K562 (cell line): ENCODE measurements around the gene RNPEPL1. TPM values are rescaled to one million over a fixed set of nuclear protein-coding genes. Genes with fewer than 3 reads are reported as not detected.

Experiments used
- CHD4 ChIP-seq: fragments of 200-600 bp; sonication (generic); IDR thresholded peaks from 3 replicates; pipeline ENCODE4 v1.6.1; 2012; ENCODE audit warnings: low read depth, mild to moderate bottlenecking, mixed read lengths, low read length, inconsistent platforms; ENCODE audit not compliant: insufficient read depth, insufficient replicate concordance, poor library complexity, severe bottlenecking
- CREM ChIP-seq: IDR thresholded peaks from 2 replicates; pipeline ENCODE4 v1.6.1; 2014; ENCODE audit warnings: antibody characterized with exemption, low read depth
- EP400 ChIP-seq: fragments of 450-650 bp; IDR thresholded peaks from 2 replicates; pipeline ENCODE4 v1.6.1; 2017; ENCODE audit warnings: antibody characterized with exemption, mild to moderate bottlenecking, moderate library complexity
- FOSL1 ChIP-seq: fragments of 200-800 bp; sonication (Bioruptor generic); conservative IDR thresholded peaks from 2 replicates; pipeline ENCODE4 v1.6.1; 2016; ENCODE audit warnings: missing genetic modification characterization, missing compliant biosample characterization
- HMGN3 ChIP-seq: IDR thresholded peaks from 2 replicates; pipeline ENCODE4 v1.6.1; 2011; ENCODE audit warnings: borderline replicate concordance, low read depth, mild to moderate bottlenecking, mixed read lengths, low read length; ENCODE audit not compliant: insufficient read length; ENCODE audit errors: extremely low read depth
- KAT2B ChIP-seq: IDR thresholded peaks from one replicate; pipeline ENCODE4 v1.6.1; 2012; ENCODE audit warnings: low read depth, mild to moderate bottlenecking, control low read depth, inconsistent platforms, low read length, moderate library complexity
- PCBP1 ChIP-seq: fragments of 200-400 bp; formaldehyde crosslinking; IDR thresholded peaks from 2 replicates; pipeline ENCODE4 v1.6.1; 2018; ENCODE audit warnings: mild to moderate bottlenecking, low read depth, low read length; ENCODE audit not compliant: poor library complexity, severe bottlenecking
- POLR2G ChIP-seq: fragments of 200-400 bp; formaldehyde crosslinking; IDR thresholded peaks from 2 replicates; pipeline ENCODE4 v1.6.1; 2017; ENCODE audit warnings: low read depth, mild to moderate bottlenecking, antibody characterized with exemption, low read length, moderate library complexity
- SIN3B ChIP-seq: fragments of 450-650 bp; IDR thresholded peaks from 2 replicates; pipeline ENCODE4 v1.6.1; 2017; ENCODE audit warnings: low read depth, mild to moderate bottlenecking, moderate library complexity
- TCF3 ChIP-seq: sonication (generic); formaldehyde crosslinking; IDR thresholded peaks from 2 replicates; pipeline ENCODE4 v1.4.0; 2020; ENCODE audit warnings: mild to moderate bottlenecking, missing genetic modification reagents
- ZBTB1 ChIP-seq: sonication (generic); formaldehyde crosslinking; IDR thresholded peaks from 2 replicates; pipeline ENCODE4 v1.8.1; 2023; ENCODE audit warnings: missing genetic modification reagents, low read depth, mild to moderate bottlenecking, borderline replicate concordance
- ZNF124 ChIP-seq: sonication (generic); formaldehyde crosslinking; IDR thresholded peaks from 2 replicates; pipeline ENCODE4 v1.8.1; 2022; ENCODE audit warnings: missing genetic modification reagents
- polyA plus RNA-seq, 8 experiments: library from polyadenylated mRNA; depleted of rRNA in 4 of 8; stranded (reverse) in 5 of 8; unstranded in 3 of 8; fragments of >200 nt; fragmentation: Nextera tagmentation in 2 of 8; fragmentation: Illumina TruSeq in 1 of 8; extraction: Ambion mirVana in 2 of 8; extraction: Trizol in 1 of 8; gene quantifications; 2 replicates each; pipeline versions ENCODE4 v1.2.1 to v1.2.3, GENCODE V29; 2011 to 2014; ENCODE audit warnings: inconsistent platforms in 1 of 8, missing spikeins in 1 of 8
- total RNA-seq, 7 experiments: library from RNA; depleted of rRNA in 6 of 7; stranded (reverse); fragments of >200 nt in 6 of 7; fragmentation: Illumina TruSeq in 2 of 7; extraction: Trizol in 2 of 7; gene quantifications; 2 replicates each; pipeline versions ENCODE4 v1.2.1 to v1.2.3, GENCODE V29; 2011 to 2021; ENCODE audit warnings: low replicate concordance in 1 of 7
- TF ChIP-seq, protein P1 (sequence below), 3 experiments: fragments of 200-800 bp in 1 of 3; sonication (Bioruptor generic) in 1 of 3; sonication (generic) in 1 of 3; formaldehyde crosslinking in 1 of 3; IDR thresholded peaks; 2 replicates each; pipeline versions ENCODE4 v1.6.1 to v1.8.0; 2016 to 2022; ENCODE audit warnings: mild to moderate bottlenecking in 2 of 3, missing compliant biosample characterization in 2 of 3, missing genetic modification characterization in 2 of 3, missing genetic modification reagents in 1 of 3
- TF ChIP-seq, protein P2 (sequence below): fragments of 450-650 bp; IDR thresholded peaks from 2 replicates; pipeline ENCODE4 v1.7.1; 2018; ENCODE audit warnings: mild to moderate bottlenecking, low read depth; ENCODE audit not compliant: partially characterized antibody
- TF ChIP-seq, protein P3 (sequence below): sonication (generic); formaldehyde crosslinking; IDR thresholded peaks from 2 replicates; pipeline ENCODE4 v1.8.0; 2022; ENCODE audit warnings: mild to moderate bottlenecking, missing genetic modification reagents
- TF ChIP-seq, protein P4 (sequence below): sonication (generic); formaldehyde crosslinking; IDR thresholded peaks from 2 replicates; pipeline ENCODE4 v1.8.1; 2023; ENCODE audit warnings: mild to moderate bottlenecking, missing genetic modification reagents

RNPEPL1 gene
- total and polyA plus RNA-seq, 9 of the 15 experiments (the other 6 are each of a cell fraction or from before 2014, with no cell fraction given), result 0.07 to 38.7 (median 5.6) TPM

DNA sequence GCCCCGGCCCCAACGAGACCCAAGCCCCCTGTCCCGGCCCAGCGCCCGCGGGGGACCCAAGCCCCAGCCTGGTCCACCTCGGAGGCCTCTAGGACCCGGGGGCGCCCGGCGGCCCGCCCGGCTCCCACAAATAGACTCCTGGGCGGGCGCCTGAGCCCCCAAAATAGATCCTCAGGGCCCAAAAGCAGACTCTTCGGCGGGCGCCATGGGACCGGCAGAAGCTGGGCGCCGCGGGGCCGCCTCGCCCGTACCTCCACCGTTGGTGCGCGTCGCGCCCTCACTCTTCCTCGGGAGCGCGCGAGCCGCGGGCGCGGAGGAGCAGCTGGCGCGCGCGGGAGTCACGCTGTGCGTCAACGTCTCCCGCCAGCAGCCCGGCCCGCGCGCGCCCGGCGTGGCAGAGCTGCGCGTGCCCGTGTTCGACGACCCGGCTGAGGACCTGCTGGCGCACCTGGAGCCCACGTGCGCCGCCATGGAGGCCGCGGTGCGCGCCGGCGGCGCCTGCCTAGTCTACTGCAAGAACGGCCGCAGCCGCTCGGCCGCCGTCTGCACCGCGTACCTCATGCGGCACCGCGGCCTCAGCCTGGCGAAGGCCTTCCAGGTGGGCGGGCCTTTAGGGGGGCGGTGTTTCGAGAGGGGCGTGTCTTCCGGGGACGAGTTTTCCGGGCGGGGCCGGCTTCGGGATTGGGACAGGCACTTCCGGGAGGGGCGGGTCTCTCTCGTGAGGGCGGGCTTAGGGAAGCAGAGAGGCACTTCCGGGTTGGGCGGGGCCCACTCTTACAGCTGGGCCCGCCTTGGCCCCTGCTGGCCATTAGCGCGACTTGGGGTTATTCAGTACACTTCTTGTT, 7.6 kb upstream of the RNPEPL1 start (continued):
- TF ChIP-seq, protein P1, sequence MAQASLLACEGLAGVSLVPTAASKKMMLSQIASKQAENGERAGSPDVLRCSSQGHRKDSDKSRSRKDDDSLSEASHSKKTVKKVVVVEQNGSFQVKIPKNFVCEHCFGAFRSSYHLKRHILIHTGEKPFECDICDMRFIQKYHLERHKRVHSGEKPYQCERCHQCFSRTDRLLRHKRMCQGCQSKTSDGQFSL (CRISPR knock-in tag; IDR thresholded peaks at IDR 0.05), result 0 out of 2 replicates have a peak, but pooled peaks have one; percentile 36
- TF ChIP-seq, protein P1 (tag; IDR thresholded peaks at IDR 0.05), result no peak
- peak; percentile 48; the same call in 1 of the 2 replicates for TF ChIP-seq SIN3B
- peak; percentile 48; the same call in 1 of the 2 replicates for TF ChIP-seq FOSL1
- peak; percentile 21; the same call in 1 of the 2 replicates for TF ChIP-seq CREM
- TF ChIP-seq HMGN3, result peak; percentile 76
- no peak for TF ChIP-seq CHD4
- 0 out of 2 replicates have a peak, but pooled peaks have one; percentile 25 for TF ChIP-seq ZBTB1 (CRISPR knock-in tag)
- peak; percentile 27 for TF ChIP-seq PCBP1
- peak; percentile 35; the same call in 1 of the 2 replicates for TF ChIP-seq TCF3 (CRISPR knock-in tag)
- TF ChIP-seq, protein P2, sequence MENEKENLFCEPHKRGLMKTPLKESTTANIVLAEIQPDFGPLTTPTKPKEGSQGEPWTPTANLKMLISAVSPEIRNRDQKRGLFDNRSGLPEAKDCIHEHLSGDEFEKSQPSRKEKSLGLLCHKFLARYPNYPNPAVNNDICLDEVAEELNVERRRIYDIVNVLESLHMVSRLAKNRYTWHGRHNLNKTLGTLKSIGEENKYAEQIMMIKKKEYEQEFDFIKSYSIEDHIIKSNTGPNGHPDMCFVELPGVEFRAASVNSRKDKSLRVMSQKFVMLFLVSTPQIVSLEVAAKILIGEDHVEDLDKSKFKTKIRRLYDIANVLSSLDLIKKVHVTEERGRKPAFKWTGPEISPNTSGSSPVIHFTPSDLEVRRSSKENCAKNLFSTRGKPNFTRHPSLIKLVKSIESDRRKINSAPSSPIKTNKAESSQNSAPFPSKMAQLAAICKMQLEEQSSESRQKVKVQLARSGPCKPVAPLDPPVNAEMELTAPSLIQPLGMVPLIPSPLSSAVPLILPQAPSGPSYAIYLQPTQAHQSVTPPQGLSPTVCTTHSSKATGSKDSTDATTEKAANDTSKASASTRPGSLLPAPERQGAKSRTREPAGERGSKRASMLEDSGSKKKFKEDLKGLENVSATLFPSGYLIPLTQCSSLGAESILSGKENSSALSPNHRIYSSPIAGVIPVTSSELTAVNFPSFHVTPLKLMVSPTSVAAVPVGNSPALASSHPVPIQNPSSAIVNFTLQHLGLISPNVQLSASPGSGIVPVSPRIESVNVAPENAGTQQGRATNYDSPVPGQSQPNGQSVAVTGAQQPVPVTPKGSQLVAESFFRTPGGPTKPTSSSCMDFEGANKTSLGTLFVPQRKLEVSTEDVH, result peak; percentile 82
- TF ChIP-seq EP400, result peak; percentile 50; the same call in 1 of the 2 replicates
- TF ChIP-seq POLR2G, result peak; percentile 92
- TF ChIP-seq KAT2B, result no peak
- TF ChIP-seq, protein P3, sequence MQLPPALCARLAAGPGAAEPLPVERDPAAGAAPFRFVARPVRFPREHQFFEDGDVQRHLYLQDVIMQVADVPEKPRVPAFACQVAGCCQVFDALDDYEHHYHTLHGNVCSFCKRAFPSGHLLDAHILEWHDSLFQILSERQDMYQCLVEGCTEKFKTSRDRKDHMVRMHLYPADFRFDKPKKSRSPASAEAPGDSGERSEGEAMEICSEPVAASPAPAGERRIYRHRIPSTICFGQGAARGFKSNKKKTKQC (CRISPR knock-in tag), result peak; percentile 35; the same call in 1 of the 2 replicates
- TF ChIP-seq ZNF124 (CRISPR knock-in tag), result no peak
- TF ChIP-seq, protein P4, sequence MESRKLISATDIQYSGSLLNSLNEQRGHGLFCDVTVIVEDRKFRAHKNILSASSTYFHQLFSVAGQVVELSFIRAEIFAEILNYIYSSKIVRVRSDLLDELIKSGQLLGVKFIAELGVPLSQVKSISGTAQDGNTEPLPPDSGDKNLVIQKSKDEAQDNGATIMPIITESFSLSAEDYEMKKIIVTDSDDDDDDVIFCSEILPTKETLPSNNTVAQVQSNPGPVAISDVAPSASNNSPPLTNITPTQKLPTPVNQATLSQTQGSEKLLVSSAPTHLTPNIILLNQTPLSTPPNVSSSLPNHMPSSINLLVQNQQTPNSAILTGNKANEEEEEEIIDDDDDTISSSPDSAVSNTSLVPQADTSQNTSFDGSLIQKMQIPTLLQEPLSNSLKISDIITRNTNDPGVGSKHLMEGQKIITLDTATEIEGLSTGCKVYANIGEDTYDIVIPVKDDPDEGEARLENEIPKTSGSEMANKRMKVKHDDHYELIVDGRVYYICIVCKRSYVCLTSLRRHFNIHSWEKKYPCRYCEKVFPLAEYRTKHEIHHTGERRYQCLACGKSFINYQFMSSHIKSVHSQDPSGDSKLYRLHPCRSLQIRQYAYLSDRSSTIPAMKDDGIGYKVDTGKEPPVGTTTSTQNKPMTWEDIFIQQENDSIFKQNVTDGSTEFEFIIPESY (CRISPR knock-in tag), result peak; percentile 6; the same call in 1 of the 2 replicates
